ENCODE results near the gene NKAIN4.
"Not testable (repeated sequence)": the region's sequence is repeated elsewhere in the genome, so short reads cannot be mapped to it uniquely, and the experiment has no call there.

Gene NKAIN4

DNA sequence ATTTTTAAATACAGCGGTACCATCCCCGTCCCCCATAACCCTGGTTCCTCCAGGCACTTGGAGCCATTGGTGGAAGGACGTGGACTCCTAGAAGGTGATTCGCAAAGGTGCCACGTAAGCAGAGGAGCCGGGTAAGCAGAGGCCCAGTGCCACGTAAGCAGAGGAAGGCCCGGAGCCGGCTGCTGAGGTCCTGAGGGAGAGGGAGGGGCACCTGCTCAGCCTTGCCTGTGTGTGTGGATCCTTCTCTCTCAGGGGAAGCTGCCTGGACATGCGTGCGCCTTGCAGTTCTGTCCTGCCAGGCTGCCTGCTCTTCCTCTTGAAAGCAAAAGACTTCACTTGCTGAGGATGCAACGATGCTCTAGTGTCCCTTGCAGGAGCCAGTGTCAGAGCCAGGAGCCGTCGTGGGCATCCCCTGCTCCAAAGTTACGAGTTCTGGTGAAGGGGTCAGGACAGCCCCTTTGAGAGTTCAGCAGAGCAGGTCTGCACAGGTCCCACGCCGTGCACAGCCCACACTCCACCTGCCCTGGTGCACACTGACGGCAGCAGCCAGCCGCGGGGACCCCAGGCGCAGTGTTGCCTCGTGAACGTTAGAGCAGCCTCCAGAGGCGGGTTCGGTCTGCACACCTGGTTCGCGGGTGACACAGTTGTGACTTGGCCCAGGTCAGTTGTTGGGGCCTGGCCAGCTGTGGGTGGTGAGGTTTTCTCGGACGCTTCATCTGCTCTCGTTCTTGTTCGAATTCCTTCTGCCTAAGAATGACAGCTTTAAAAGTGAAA lies 1.9 kb upstream of the NKAIN4 start:
- DNase-seq: no peak

DNA sequence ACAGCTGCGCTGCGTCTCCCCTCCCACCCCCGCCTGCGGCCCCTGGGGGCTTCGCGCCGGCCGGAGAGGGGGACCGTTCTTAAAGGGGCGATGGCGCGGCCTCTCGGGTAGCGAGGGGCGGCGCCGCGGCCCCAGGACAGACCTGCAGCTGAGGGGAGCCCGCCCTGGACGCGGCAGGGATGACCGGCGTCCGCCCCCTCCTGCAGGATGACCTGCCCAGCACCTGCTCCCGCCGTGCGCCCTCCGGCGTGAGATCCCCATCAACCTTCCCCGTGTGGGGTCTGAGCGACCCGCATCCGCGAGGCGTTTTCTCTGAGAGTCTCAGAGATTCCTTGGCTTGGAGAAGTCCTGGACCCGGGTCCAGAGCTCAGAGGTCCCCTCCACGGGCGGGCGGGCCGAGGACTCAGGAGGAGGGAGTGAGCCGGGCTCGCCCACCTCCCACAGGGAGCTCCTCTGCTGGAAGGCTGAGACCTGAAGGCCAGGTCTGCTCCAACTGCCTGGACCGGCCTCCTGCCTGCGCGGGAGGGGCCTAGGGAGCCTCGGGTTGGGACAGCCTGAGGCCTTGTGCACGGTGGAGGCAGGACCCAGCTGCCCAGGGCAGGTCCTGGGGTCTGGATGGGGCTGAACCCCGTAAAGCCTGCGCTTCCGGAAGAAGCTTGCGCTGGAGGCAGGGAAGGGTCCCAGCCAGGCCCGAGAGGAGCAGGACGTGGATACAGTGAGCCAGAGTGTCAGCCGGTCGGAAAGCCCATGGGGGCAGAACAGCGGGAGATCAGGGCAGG lies 532 bp upstream of the NKAIN4 start:
- no peak for DNase-seq

DNA sequence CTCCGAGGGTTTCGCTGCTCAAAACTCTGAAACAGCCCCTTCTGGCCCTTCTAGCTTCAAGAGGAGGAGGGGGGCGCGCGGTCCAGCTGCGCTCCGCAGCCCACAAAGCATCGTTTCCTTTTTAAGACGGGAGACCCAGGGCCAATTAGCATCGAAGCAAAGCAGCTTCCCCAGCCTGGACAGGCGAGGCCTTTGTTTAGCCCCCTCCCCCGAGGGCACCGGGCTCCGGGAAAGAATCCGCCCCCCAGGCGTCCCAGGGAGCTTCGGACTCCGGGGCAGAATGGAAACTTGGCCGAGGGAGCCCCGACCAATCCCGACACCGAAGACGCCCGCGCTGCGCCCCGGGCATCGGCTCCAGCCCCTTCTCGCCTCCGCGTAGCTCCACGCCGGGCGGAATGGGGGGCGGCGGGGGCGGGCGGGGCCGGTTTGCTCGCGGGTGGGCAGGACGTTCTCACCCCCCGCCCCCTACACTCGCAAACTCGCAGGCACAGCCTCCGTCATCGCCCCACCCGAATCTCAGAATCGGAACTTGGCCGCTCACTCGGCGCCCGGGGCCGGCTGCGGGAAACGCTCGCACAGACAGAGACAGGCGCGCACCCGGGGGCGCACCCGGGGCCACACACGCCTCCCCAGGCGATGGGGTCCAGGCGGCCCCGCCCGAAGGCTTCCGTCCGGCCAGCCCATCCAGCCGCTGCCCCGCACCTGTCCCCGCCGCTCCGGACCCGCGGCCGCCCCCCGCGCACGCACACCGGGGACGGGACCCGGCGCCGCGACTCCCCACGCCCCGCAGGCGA lies 628 bp downstream of the NKAIN4 start:
- no peak for DNase-seq

DNA sequence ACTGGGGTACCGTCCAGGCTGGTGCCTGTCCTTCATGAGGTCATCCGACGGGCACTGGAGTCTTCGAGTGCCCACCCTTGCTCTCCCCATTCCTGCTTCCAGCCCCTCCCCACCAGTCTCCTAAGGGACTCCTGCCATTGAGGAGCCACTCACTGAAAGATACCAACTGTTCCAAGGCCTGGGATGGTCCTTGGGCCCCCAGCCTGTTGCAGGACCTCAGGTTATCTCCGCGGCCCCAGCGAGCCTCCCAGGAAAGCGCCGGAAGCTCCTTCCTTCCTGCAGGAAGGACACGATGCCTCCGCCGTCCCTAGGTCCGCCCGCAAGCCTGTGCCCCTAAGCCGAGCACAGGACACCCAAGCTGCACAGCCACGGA lies 1.2 kb downstream of the NKAIN4 start:
- DNase-seq: no peak

- DNase-seq: no peak
Measured at GRCh38 chr20:63252284-63252711, 2.0 kb downstream of the NKAIN4 start.

- DNase-seq: not testable (repeated sequence)
Measured at GRCh38 chr20:63251350-63251749, 2.9 kb downstream of the NKAIN4 start.

- no peak for DNase-seq
Measured at GRCh38 chr20:63249891-63250290, 4.4 kb downstream of the NKAIN4 start.

DNA sequence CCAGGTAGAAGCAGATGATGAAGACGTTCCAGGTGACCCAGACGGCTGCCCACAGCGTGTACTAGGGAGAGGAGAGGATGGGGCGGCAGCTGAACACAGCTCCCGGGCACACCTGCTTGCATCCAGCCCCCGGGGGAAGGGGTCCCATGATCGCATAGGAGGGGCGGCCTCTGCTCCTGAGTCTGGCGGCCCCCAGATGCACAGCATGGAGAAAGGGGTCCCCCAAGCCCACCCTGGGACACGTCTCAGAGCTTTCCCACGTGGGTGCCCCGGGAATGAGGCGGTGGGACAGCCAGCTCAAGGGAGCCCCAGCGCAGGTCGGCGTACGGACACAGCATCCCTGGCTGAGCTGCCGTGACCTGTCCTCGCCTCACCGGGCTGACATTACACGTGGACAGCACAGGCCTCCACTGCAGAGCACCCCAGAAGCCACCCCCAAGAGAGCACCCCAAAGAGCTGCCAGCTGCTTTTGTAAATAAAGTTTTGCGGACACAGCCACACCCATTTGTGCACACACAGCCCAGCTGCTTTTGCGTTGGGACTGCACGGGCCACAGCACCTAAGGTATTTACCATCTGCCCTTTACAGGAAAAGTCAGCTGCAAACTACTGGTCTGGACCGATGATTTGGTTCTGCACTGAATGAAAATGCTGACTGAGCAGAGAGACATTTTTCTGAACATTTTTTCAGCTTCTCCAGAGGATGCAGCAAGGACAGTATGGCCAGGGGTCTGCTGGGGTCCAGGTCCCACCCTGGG lies 5.2 kb downstream of the NKAIN4 start:
- no peak for DNase-seq

DNA sequence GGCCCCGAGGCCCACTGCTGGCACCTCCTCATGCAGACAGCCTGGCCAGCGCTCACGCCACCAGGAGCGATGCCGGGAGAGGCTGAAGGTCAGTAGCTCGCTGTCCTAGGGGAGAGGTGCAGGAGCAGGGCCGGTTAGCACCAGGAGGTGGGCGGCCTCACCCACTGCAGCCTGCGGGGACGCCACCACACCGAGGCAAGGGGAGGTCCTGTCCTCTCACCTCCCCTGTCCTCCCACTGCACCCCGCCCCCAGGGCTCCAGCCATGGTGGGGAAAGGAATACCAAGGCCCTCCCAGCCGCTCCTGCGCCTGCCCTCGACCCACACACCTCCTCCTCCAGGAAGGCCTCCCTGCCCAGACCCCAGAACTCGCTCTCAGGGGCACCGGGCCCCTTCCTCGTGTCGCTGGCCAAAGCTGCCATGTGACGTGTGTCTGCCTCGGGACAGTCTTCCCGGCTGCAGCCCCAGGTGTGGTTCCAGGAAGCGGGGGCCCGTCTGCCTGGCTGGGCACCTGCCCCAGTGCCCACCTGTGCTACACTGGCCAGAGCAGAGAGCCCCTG lies 6.5 kb downstream of the NKAIN4 start:
- DNase-seq: no peak

DNA sequence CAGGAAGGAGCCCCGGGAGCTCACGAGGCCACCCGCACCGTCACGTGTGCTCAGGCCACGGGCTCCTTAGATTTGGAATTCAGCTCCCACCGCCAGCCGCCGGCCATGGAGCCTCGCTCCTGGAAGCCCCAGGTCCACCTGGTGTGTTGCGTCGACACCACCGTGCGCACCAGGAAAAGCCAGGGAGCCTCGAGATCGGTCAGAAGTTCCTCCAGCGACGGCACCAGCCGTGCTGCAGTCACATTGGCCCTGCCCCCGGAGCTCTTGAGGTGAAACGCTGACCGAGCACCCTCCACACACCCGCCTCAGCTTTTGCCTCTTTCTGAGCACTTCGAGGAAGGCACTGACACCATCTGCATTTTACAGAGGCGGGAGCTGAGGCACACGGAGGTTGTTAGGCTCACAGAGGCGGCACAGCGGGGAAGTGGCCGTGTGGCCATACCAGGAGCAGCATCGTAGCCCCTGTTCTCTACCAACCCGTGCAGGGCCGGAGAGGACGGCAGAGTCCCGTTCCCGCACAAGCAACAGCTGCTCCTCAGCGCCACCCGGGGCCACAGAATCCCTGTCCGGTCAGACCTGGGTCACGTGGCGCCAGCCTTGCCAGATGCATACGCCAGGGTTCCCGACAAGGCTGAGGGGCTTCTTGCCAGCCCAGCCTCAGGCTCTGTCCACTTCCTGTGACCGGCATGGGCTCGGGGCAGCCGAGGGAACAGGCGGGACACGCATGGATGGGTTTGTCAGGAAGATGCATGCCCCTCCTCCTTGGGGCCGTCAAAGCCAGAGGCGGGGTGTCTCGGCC lies 7.6 kb downstream of the NKAIN4 start:
- DNase-seq: no peak

- no peak for DNase-seq
Measured at GRCh38 chr20:63244468-63244867, 9.8 kb downstream of the NKAIN4 start.

GRCh38 chr20:63243604-63244247 lies 10.5 kb downstream of the NKAIN4 start:
- DNase-seq: no peak

DNA sequence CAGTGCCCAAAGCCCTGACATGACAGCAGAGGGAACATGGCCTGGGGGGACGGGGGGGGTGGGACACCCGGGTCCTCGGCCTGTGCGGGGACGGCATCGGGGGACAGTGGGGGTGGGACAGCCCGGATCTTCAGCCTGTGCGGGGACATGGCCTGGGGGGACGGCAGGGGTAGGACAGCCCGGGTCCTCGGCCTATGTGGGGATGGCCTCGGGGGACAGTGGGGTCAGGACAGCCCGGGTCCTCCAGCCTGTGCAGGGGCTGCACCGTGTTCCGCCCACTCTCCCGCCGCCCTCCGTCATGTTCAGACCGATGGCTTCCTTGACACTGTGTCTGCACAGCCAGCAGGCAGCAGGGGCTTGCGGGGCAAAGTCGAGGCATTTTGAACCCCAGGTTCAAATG lies 11.5 kb downstream of the NKAIN4 start:
- no peak for DNase-seq

- no peak for DNase-seq
Measured at GRCh38 chr20:63241272-63241671, 13.0 kb downstream of the NKAIN4 start.

- DNase-seq: no peak
Measured at GRCh38 chr20:63240004-63240403, 14.3 kb downstream of the NKAIN4 start.

DNA sequence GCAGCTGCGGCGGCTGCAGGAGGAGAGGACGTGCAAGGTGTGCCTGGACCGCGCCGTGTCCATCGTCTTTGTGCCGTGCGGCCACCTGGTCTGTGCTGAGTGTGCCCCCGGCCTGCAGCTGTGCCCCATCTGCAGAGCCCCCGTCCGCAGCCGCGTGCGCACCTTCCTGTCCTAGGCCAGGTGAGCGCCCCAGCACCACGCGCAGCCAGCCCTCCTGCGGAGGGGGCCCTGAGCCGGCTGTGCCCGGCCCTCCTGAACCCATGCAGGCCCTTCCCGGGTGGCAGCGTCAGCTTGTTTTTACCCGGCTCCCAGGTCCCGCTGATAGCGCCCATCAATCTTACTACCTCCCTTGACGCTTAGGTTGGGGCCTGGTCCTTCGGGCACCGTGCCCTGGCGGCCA lies 14.8 kb downstream of the NKAIN4 start:
- no peak for DNase-seq

- DNase-seq: no peak
Measured at GRCh38 chr20:63238514-63239125, 15.6 kb downstream of the NKAIN4 start.

- DNase-seq: no peak
Measured at GRCh38 chr20:63238031-63238430, 16.2 kb downstream of the NKAIN4 start.

- DNase-seq: no peak
Measured at GRCh38 chr20:63236116-63236837, 18.0 kb downstream of the NKAIN4 start.

Measured in fibroblast of skin of abdomen (primary cell).